Subcutaneous abdominal adipose tissue (tissue), 5 donors: ENCODE data around the gene RALBP1.
"Not testable (repeated sequence)": the region's sequence is repeated elsewhere in the genome, so short reads cannot be mapped to it uniquely, and the experiment has no call there.

ENCODE experiments used
- H3K27ac ChIP-seq: one replicate; pipeline ENCODE4 v1.7.0; 2013; ENCODE audit warnings: low read depth, mild to moderate bottlenecking, inconsistent platforms, low read length, moderate library complexity
- H3K27me3 ChIP-seq, 5 donors: one replicate each; pipeline ENCODE4 v1.7.0; 2013; ENCODE audit warnings: low read length in 5 of 5, inconsistent platforms in 1 of 5; ENCODE audit not compliant: control insufficient read depth in 5 of 5, insufficient read depth in 4 of 5
- H3K36me3 ChIP-seq, 5 donors: one replicate each; pipeline ENCODE4 v1.7.0; 2013; ENCODE audit warnings: low read length in 5 of 5; ENCODE audit not compliant: control insufficient read depth in 5 of 5, insufficient read depth in 5 of 5
- H3K4me1 ChIP-seq, 5 donors: one replicate each; pipeline ENCODE4 v1.7.0; 2013; ENCODE audit warnings: low read length in 5 of 5, mild to moderate bottlenecking in 3 of 5, moderate library complexity in 1 of 5; ENCODE audit not compliant: control insufficient read depth in 5 of 5, insufficient read depth in 5 of 5
- H3K4me3 ChIP-seq, 5 donors: one replicate each; pipeline ENCODE4 v1.7.0; 2013; ENCODE audit warnings: low read length in 5 of 5, low read depth in 1 of 5
- H3K9ac ChIP-seq, 5 donors: one replicate each; pipeline ENCODE4 v1.7.0; 2013; ENCODE audit warnings: low read length in 5 of 5, mild to moderate bottlenecking in 4 of 5, moderate library complexity in 3 of 5
- H3K9me3 ChIP-seq, 5 donors: one replicate each; pipeline ENCODE4 v1.7.0; 2013; ENCODE audit warnings: low read length in 5 of 5; ENCODE audit not compliant: control insufficient read depth in 5 of 5
- donor health status: healthy.
- donor health status: healthy.
- donor health status: healthy.
- donor health status: healthy.
- donor health status: healthy.

RALBP1 gene

DNA sequence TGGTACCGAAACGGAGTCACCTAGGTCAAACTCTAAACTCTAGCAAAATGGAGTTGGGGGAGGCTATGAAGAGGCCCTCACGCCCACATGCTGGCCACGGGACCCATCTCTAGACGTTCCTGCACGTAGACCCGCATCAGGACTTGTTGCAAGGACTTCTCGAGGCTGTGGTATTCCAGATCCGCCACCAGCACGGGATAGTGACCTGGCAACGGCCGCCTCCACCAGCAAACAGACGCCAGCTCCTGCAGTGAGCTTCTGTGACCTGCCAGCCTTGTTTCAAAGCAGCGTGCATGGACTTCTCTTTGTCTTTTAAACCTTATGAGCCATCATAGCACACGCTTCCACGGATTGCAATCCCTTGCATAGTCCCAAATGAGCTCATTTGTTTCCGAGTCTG is 40.3 kb upstream of the RALBP1 start:
- no peak overlapping the region for H3K27ac ChIP-seq

DNA sequence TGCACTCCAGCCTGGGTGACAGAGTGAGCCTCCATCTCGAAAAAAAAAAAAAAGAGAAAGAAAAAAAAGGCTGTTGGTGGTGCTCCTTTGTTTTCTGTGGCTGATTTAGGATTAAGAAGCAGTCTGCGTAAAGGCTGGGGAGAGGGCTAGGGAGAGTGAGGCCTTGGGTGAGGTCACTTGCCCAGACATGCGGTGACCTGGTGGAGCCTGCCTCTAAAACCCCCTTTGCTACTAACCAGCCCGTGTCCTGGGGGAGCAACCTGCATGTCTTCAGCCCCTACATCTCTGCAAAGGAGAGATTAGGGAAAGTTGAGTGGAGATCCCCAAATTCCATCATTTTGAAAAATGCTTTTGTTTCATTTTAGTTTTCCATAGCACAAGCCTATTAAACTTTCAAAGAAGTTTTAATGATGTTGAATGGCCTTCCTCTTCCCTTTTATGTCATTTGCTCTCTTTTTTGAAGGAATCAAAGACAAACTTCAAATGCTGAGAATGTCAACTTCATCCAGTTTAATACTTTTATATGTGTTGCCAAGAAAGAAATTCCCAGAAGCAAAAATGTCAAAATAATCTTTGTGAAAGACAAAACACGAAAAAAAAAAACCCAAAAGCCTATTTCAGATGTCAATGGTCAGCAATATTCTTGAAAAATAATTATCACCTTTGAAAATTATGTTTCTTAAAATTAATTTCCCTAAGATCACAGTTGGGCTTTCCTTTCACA is 38.9 kb upstream of the RALBP1 start:
- H3K9ac ChIP-seq: no peak overlapping the region
- no peak overlapping the region for H3K27ac ChIP-seq
- no peaks in the 10 kb centered on the region for H3K9me3 ChIP-seq
- H3K36me3 ChIP-seq: no peaks in the 10 kb centered on the region
- no peak overlapping the region for H3K4me3 ChIP-seq
- H3K4me1 ChIP-seq: peaks cover 0 to 2% (median 0%) of the 10 kb centered on the region in 5 donors
- no peaks in the 10 kb centered on the region for H3K27me3 ChIP-seq

More for the DNA sequence above, 40.3 kb upstream of the RALBP1 start:
- no peaks in the 10 kb centered on the region for H3K36me3 ChIP-seq
- H3K9me3 ChIP-seq: no peaks in the 10 kb centered on the region
- H3K9ac ChIP-seq: no peak overlapping the region
- H3K4me3 ChIP-seq: no peak overlapping the region
- no peaks in the 10 kb centered on the region for H3K27me3 ChIP-seq
- peaks cover 0 to 2% (median 0%) of the 10 kb centered on the region in 5 donors for H3K4me1 ChIP-seq

- H3K9me3 ChIP-seq: no peaks in the 10 kb centered on the region
- H3K9ac ChIP-seq: no peak overlapping the region
- no peak overlapping the region for H3K27ac ChIP-seq
- peaks cover 0 to 2% (median 0%) of the 10 kb centered on the region in 5 donors for H3K4me1 ChIP-seq
- no peaks in the 10 kb centered on the region for H3K27me3 ChIP-seq
- no peaks in the 10 kb centered on the region for H3K36me3 ChIP-seq
- H3K4me3 ChIP-seq: no peak overlapping the region
Measured at GRCh38 chr18:9437021-9437437, 38.3 kb upstream of the RALBP1 start.

DNA sequence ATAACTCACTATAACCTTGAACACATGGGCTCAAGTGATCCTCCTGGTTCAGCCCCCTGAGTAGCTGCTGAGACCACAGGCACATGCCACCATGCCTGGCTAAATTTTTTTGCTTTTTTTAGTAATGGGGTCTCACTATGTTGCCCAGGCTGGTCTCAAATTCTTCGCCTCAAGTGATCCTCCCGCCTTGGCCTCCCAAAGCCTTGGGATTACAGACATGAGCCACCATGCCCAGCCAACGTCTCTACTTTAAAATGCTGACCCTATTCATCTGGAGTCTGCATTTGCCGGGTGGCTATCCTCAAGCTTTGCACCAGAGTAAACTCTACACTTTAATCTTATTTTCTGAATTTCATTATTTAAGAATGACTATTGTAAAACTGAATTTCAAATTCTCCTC is 37.6 kb upstream of the RALBP1 start:
- Histone ChIP-seq H3K4me3 (no peak overlapping the region), H3K9me3 (no peaks in the 10 kb centered on the region), H3K27ac (no peak overlapping the region), H3K9ac (no peak overlapping the region), H3K27me3 (no peaks in the 10 kb centered on the region), H3K4me1 (peaks cover 0 to 2% (median 0%) of the 10 kb centered on the region in 5 donors), H3K36me3 (no peaks in the 10 kb centered on the region)

GRCh38 chr18:9441061-9441460 is 34.3 kb upstream of the RALBP1 start:
- Histone ChIP-seq H3K36me3 (no peaks in the 10 kb centered on the region), H3K9me3 (peaks cover 0 to under 1% (median 0%) of the 10 kb centered on the region in 5 donors), H3K27me3 (no peaks in the 10 kb centered on the region), H3K27ac (no peak overlapping the region), H3K4me1 (peaks cover 0 to 2% (median 0%) of the 10 kb centered on the region in 5 donors), H3K9ac (no peak overlapping the region), H3K4me3 (no peak overlapping the region)

DNA sequence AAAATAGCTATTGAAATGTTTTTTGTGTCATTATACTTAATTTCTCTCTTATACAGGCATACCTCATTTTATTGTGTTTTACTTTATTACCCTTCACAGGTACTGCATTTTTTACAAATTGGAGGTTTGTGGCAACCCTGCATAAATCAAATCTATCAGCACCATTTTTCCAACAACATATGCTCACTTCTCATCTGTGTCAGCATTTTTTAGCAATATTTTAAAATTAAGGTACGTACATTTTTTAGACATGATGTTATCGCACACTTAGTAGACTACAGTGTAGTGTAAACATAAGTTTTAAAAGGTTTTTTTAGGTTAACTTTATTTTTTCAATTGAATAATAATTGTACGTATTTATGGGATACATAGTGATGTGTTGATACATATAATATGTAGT is 30.8 kb upstream of the RALBP1 start:
- no peak overlapping the region for H3K9ac ChIP-seq
- no peaks in the 10 kb centered on the region for H3K36me3 ChIP-seq
- no peak overlapping the region for H3K27ac ChIP-seq
- no peaks in the 10 kb centered on the region for H3K4me1 ChIP-seq
- peaks cover 0 to 6% (median 0%) of the 10 kb centered on the region in 5 donors for H3K9me3 ChIP-seq
- peaks cover 0 to 2% (median 0%) of the 10 kb centered on the region in 5 donors for H3K27me3 ChIP-seq
- no peak overlapping the region for H3K4me3 ChIP-seq

- Histone ChIP-seq H3K4me3 (no peak overlapping the region), H3K4me1 (no peaks in the 10 kb centered on the region), H3K36me3 (no peaks in the 10 kb centered on the region), H3K27ac (no peak overlapping the region), H3K9me3 (peaks cover 0 to 6% (median 0%) of the 10 kb centered on the region in 5 donors), H3K9ac (no peak overlapping the region), H3K27me3 (peaks cover 0 to 2% (median 0%) of the 10 kb centered on the region in 5 donors)
Measured at GRCh38 chr18:9446839-9447238, 28.5 kb upstream of the RALBP1 start.

DNA sequence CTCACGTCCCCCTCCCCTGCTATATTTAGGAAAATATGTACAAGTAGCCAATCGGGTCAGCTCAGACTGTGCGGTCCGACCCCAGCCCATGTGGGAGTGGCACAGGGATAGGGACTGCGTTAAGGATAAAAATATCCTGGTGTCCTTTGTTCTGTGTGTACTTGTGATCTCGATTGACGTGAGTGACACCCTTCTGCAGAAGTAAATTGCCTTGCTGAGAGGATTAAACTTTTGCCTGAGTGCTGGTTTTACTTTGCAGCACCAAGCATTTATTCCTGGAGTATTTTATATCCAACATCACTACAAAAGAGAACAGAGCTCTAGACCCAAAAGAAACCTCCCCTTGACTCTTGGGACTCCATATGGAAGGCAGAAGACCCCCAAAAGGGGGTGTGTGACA is 28.0 kb upstream of the RALBP1 start:
- Histone ChIP-seq H3K27me3 (peaks cover 0 to 2% (median 0%) of the 10 kb centered on the region in 5 donors), H3K4me1 (no peaks in the 10 kb centered on the region), H3K27ac (no peak overlapping the region), H3K9ac (no peak overlapping the region), H3K9me3 (peaks cover 0 to 6% (median 0%) of the 10 kb centered on the region in 5 donors), H3K36me3 (no peaks in the 10 kb centered on the region), H3K4me3 (no peak overlapping the region)

GRCh38 chr18:9449600-9450414 is 25.5 kb upstream of the RALBP1 start:
- no peak overlapping the region for H3K4me3 ChIP-seq
- peaks cover 0 to 6% (median 0%) of the 10 kb centered on the region in 5 donors for H3K9me3 ChIP-seq
- H3K4me1 ChIP-seq: no peaks in the 10 kb centered on the region
- no peak overlapping the region for H3K27ac ChIP-seq
- H3K36me3 ChIP-seq: no peaks in the 10 kb centered on the region
- no peak overlapping the region for H3K9ac ChIP-seq
- H3K27me3 ChIP-seq: peaks cover 0 to 2% (median 0%) of the 10 kb centered on the region in 5 donors

GRCh38 chr18:9450920-9451319 is 24.4 kb upstream of the RALBP1 start:
- not testable (repeated sequence) for H3K9ac ChIP-seq, H3K27ac ChIP-seq

More at GRCh38 chr18:9450920-9451319, 24.4 kb upstream of the RALBP1 start:
- H3K27me3 ChIP-seq, H3K4me1 ChIP-seq, H3K4me3 ChIP-seq, H3K36me3 ChIP-seq: not testable (repeated sequence)
- H3K9me3 ChIP-seq: peaks cover 4 to 13% (median 7%) of the 10 kb centered on the region in 5 donors
